Measurements from ENCODE around the gene MRPL54. TPM values are rescaled to one million over a fixed set of nuclear protein-coding genes. Genes with fewer than 3 reads are reported as not detected.

MRPL54 gene
- total RNA-seq = 10.6 TPM

DNA sequence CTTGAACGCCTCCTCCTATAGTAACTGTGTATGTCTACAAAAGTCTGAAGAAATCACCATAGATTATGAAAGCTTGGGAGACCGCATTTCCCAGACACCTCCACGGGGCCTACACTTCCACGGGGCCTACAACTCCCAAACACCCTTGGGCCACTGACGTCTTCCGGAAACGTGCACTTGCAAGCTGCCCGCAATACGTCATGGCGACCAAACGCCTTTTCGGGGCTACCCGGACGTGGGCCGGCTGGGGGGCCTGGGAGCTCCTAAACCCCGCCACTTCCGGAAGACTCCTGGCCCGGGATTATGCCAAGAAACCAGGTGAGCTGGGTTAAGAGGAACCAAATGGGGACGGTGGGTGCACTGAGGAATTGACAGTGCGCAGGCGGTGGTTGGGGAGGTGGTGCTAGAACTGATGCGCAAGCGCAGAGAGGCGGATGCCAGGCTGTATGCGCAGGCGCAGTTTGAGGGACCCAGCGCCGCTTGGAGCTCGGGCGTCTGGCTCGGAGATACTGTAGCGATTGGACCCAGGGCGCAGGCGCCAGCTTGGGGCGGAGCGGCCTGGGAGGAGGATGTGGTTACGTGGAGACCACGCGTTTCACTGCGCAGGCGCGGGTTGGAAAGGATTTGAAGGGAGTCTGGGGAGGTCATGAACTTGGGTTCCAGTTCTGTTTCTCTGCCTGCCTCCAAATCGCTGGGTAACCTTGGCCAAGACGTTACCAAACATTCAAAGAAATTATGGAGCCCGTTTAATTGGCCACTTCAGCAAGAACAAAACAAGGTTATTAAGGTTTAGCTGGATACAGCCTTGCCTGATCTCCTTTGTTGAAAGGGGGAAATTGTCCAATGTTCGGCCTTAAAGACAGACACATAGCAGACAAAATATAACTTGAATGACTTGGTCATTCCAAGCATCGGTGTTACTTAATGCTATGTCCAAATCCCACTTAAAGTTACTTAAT lies at the start of gene MRPL54:
MRPL54 (plus strand) TSS at position 182 of the 959 bp plus-strand sequence; CDS start at position 201, 19 bp downstream.
- DNase-seq = peak; percentile 100

DNA sequence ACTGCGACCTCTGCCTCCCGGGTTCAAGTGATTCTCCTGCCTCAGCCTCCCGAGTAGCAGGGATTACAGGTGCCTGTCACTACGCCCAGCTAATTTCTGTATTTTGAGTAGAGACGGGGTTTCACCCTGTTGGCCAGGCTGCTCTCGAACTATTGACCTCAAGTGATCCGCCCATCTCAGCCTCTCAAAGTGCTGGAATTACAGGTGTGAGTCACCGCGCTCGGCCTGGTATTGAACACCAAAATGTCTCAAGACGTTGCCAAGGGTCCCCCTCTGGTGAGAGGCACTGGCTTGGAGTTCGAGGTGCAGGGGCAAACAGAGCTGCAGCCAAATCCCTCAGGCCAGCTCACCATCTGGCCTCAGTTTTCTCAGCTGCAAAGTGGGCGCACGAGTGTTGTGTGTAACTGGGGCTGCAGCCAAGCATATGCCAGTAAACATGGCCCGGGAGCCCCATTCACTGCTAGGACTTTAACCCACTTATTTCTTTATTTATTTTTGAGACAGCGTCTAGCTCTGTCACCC lies 46.3 kb upstream of the MRPL54 start:
- no peak for DNase-seq

DNA sequence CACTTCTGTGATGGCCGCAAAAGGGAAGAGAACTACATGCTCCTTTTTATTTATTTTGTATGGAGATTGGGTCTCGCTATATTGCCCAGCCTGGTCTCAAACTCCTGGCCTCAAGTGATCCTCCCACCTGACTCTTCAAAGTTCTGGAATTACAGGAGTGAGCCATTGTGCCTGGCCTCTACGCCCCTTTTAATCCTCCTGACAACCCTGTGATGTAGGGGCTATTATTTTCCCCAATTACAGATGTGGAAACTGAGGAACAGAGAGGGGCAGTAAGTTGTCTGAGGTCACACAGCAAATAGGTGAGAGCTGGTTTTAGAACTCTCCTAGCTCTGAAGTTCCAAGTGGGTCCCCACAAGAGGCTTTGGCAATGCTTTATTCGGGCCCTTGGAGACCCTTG lies 42.6 kb upstream of the MRPL54 start:
- no peak for DNase-seq

GRCh38 chr19:3720349-3720917 lies 42.0 kb upstream of the MRPL54 start:
- DNase-seq = no peak

GRCh38 chr19:3721131-3721886 lies 41.2 kb upstream of the MRPL54 start:
- peak; percentile 86 for DNase-seq

- DNase-seq = no peak
Measured at GRCh38 chr19:3721887-3722442, 40.5 kb upstream of the MRPL54 start.

- DNase-seq = no peak
Measured at GRCh38 chr19:3722443-3723109, 39.9 kb upstream of the MRPL54 start.

DNA sequence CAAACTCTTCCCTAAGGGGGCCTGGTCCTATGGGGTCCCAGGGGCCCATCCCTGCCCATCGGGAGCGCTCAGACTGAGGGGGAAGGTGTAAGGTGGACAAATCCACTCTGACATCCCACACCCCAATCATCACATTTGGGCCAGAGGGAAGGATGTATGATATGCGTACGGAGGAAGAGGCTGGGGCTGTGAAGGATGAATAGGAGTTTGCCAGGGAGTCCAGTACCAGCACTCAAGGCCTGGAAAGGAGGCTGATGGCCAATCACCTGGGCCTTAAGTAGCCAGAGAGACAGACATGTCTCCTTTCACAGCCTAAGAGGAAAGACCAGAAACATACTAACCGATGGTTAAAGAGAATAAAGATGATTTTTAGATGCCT lies 39.4 kb upstream of the MRPL54 start:
- DNase-seq = no peak

GRCh38 chr19:3723883-3724282 lies 38.6 kb upstream of the MRPL54 start:
- no peak for DNase-seq

- DNase-seq = no peak
Measured at GRCh38 chr19:3725121-3725520, 37.4 kb upstream of the MRPL54 start.

- DNase-seq = no peak
Measured at GRCh38 chr19:3725640-3726310, 36.7 kb upstream of the MRPL54 start.

GRCh38 chr19:3730457-3730958 lies 32.0 kb upstream of the MRPL54 start:
- no peak for DNase-seq

- DNase-seq = no peak
Measured at GRCh38 chr19:3732108-3732507, 30.4 kb upstream of the MRPL54 start.

- DNase-seq = no peak
Measured at GRCh38 chr19:3733549-3734309, 28.8 kb upstream of the MRPL54 start.

- DNase-seq = no peak
Measured at GRCh38 chr19:3734310-3734600, 28.2 kb upstream of the MRPL54 start.

DNA sequence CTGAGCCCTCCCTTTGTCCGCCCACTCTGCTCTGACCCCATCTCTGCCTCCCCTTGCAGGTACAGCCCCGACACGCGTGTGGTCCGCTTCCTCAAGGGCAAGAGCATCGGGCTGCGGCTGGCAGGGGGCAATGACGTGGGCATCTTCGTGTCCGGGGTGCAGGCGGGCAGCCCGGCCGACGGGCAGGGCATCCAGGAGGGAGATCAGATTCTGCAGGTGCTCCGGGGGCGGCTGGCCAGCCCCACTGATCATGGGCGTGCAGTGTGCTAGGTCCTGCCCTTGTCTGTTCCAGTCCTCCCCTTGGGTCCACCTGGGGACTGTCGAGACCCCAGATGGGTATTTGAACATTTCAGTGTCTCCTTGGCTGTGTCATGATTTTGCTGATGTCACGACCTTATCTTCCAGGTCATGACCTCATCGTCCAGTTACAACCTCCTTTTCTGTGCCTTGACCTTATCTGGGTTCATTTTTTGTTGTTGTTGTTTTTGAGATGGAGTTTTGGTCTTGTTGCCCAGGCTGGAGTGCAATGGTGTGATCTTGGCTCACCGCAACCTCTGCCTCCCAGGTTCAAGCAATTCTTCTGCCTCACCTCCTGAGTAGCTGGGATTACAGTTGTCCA lies 26.3 kb upstream of the MRPL54 start:
- DNase-seq = no peak

DNA sequence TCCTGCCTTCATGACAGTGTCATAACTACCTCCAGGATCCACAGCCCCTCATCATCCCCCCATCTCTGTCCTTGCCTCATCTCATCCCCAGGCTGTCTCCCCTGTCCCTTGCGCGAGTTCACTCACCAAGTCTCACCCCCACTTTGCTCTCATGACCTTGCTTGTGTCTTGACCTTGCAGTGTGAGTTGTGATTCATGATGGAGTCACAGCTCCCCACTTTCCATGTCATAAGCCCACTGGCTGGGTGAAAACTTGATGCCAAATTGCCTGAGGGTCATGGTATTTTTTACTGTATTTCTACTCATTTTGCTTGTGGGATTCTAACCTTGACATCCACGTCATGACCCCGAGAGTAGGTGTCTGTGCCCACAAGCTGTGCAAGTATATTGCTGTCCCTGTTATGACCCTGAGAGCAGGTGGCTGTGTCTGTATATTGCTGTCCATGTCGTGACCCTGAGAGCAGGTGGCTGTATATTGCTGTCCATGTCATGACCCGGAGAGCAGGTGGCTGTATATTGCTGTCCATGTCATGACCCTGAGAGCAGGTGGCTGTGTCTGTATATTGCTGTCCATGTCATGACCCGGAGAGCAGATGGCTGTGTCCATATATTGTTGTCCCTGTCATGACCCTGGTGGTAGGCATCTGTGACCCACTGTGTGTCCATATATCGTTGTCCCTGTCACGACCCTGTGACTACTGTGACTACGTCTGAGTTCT lies 24.8 kb upstream of the MRPL54 start:
- no peak for DNase-seq

GRCh38 chr19:3738477-3739220 lies 23.8 kb upstream of the MRPL54 start:
- no peak for DNase-seq

DNA sequence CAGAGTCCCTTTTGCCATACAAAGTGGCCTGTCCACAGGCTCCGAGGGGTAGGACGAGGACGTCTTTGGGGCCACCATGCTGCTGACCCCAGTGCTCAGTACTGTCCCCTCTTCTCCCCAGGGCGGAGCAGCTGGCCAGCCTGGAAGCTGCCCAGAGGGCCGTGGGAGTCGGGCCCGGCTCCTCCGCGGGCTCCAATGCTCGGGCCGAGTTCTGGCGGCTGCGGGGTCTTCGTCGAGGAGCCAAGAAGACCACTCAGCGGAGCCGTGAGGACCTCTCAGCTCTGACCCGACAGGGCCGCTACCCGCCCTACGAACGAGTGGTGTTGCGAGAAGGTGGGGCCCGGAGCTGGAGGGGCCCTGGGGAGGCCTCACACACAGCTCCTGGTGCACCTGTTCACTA lies 22.1 kb upstream of the MRPL54 start:
- DNase-seq = no peak

All from tongue (tissue), 2 donors.